Ovary (tissue), 3 donors: ENCODE data around the gene APBB1IP.

Experiments
- CTCF ChIP-seq, 3 donors: fragments of 450-650 bp in 2 of 3; fragments of 200-600 bp in 1 of 3; IDR thresholded peaks; one replicate each; pipeline versions ENCODE4 v1.5.1 to v1.8.0; 2016 to 2022; ENCODE audit warnings: antibody characterized with exemption in 3 of 3, mild to moderate bottlenecking in 1 of 3
- EP300 ChIP-seq: sonication (generic); formaldehyde crosslinking; IDR thresholded peaks from one replicate; pipeline ENCODE4 v1.6.1; 2017; ENCODE audit warnings: antibody characterized with exemption
- POLR2A ChIP-seq: fragments of 450-650 bp; IDR thresholded peaks from one replicate; pipeline ENCODE4 v1.6.1; 2017; ENCODE audit warnings: antibody characterized with exemption, mild to moderate bottlenecking, moderate library complexity
- donor health status: DM: no; HTN: no; CAD: no.

- TF ChIP-seq POLR2A (no peak), EP300 (no peak), CTCF (IDR thresholded peaks at IDR 0.05) (no peak)
Observed at GRCh38 chr10:26438534-26439341, 597 bp downstream of the APBB1IP start.
